GM12892 (cell line): Measurements from ENCODE around the gene PRDM15.
"Not testable (repeated sequence)": the region's sequence is repeated elsewhere in the genome, so short reads cannot be mapped to it uniquely, and the experiment has no call there.

Source experiments
- POLR2A ChIP-seq: IDR thresholded peaks from 2 replicates; pipeline ENCODE4 v1.6.1; 2011; ENCODE audit warnings: low read depth, low read length, control low read depth
- TAF1 ChIP-seq: IDR thresholded peaks from 2 replicates; pipeline ENCODE4 v1.6.1; 2011; ENCODE audit warnings: low read depth, mild to moderate bottlenecking, control low read depth, low read length, borderline replicate concordance

- not testable (repeated sequence) for TF ChIP-seq POLR2A, TAF1
Measured at GRCh38 chr21:41785262-41785661, 93.9 kb downstream of the PRDM15 start.
